Measurements from ENCODE around the gene ST7. TPM values are rescaled to one million over a fixed set of nuclear protein-coding genes. Genes with fewer than 3 reads are reported as not detected.

Gene ST7
- total and polyA plus RNA-seq, 2 experiments from 2014 or later, result 31.2 to 38.5 TPM

- peak overlapping the region; percentile 86 for H3K4me2 ChIP-seq
- DNase-seq (ENCODE audit: low spot score), result no peak
- H4K20me1 ChIP-seq (ENCODE audit: insufficient read depth, poor library complexity, severe bottlenecking), result peaks cover 3% of the 10 kb centered on the region
- peaks cover 27% of the 10 kb centered on the region for H3K4me1 ChIP-seq (ENCODE audit: insufficient read depth)
- TF ChIP-seq CTCF (IDR thresholded peaks at IDR 0.05; ENCODE audit: poor library complexity), result no peak
- TF ChIP-seq EZH2 (IDR thresholded peaks at IDR 0.05; ENCODE audit: borderline replicate concordance), result no peak
- TF ChIP-seq EZH2phosphoT487 (IDR thresholded peaks at IDR 0.05; ENCODE audit: low read depth, severe bottlenecking, unreplicated experiment), result no peak
- H2AFZ ChIP-seq, result no peak overlapping the region
- peak overlapping the region; percentile 86 for H3K4me3 ChIP-seq
- H3K9me3 ChIP-seq (ENCODE audit: low read depth), result no peaks in the 10 kb centered on the region
- peak overlapping the region; percentile 100 for H3K27ac ChIP-seq
- H3K79me2 ChIP-seq, result peaks cover 59% of the 10 kb centered on the region
- H3K9me2 ChIP-seq (replicated peaks; ENCODE audit: insufficient read depth), result no peaks in the 10 kb centered on the region
- H3K36me3 ChIP-seq (replicated peaks; ENCODE audit: insufficient read depth, low read depth), result no peaks in the 10 kb centered on the region
- no peaks in the 10 kb centered on the region for H3K27me3 ChIP-seq
These were observed 2.0 kb downstream of the ST7 start for GRCh38 chr7:116955340-116955739.

- Histone ChIP-seq H3K79me2 (peaks cover 65% of the 10 kb centered on the region), H3K27me3 (no peaks in the 10 kb centered on the region), H3K4me1 (ENCODE audit: insufficient read depth) (peaks cover 27% of the 10 kb centered on the region), H3K9me2 (replicated peaks; ENCODE audit: insufficient read depth) (no peaks in the 10 kb centered on the region), H2AFZ (no peak overlapping the region), H3K27ac (peak overlapping the region; percentile 100), H3K4me2 (peak overlapping the region; percentile 86), H4K20me1 (ENCODE audit: insufficient read depth, poor library complexity, severe bottlenecking) (peaks cover 3% of the 10 kb centered on the region), H3K36me3 (replicated peaks; ENCODE audit: insufficient read depth, low read depth) (no peaks in the 10 kb centered on the region), H3K4me3 (no peak overlapping the region), H3K9me3 (ENCODE audit: low read depth) (no peaks in the 10 kb centered on the region)
- 86% methylated on average over 4 of the region's 4 CpGs for WGBS (ENCODE audit: low lambda C conversion rate, missing lambda C conversion rate)
- TF ChIP-seq EZH2phosphoT487 (IDR thresholded peaks at IDR 0.05; ENCODE audit: low read depth, severe bottlenecking, unreplicated experiment) (no peak), EZH2 (IDR thresholded peaks at IDR 0.05; ENCODE audit: borderline replicate concordance) (no peak), CTCF (IDR thresholded peaks at IDR 0.05; ENCODE audit: poor library complexity) (no peak)
- no peak for DNase-seq (ENCODE audit: low spot score)
These were observed 2.6 kb downstream of the ST7 start for GRCh38 chr7:116955801-116956476.

GRCh38 chr7:116956477-116956804 lies 3.1 kb downstream of the ST7 start:
- H3K27ac ChIP-seq, result peak overlapping the region; percentile 100

More at GRCh38 chr7:116956477-116956804, 3.1 kb downstream of the ST7 start:
- no peak overlapping the region for H2AFZ ChIP-seq
- H3K79me2 ChIP-seq, result peaks cover 70% of the 10 kb centered on the region
- no peaks in the 10 kb centered on the region for H3K9me3 ChIP-seq (ENCODE audit: low read depth)
- 87% methylated on average over 2 of the region's 2 CpGs for WGBS (ENCODE audit: low lambda C conversion rate, missing lambda C conversion rate)
- H3K4me2 ChIP-seq, result peak overlapping the region; percentile 86
- H3K4me1 ChIP-seq (ENCODE audit: insufficient read depth), result peaks cover 27% of the 10 kb centered on the region
- TF ChIP-seq CTCF (IDR thresholded peaks at IDR 0.05; ENCODE audit: poor library complexity) (no peak), EZH2 (IDR thresholded peaks at IDR 0.05; ENCODE audit: borderline replicate concordance) (no peak), EZH2phosphoT487 (IDR thresholded peaks at IDR 0.05; ENCODE audit: low read depth, severe bottlenecking, unreplicated experiment) (no peak)
- peaks cover 3% of the 10 kb centered on the region for H4K20me1 ChIP-seq (ENCODE audit: insufficient read depth, poor library complexity, severe bottlenecking)
- H3K4me3 ChIP-seq, result no peak overlapping the region
- DNase-seq (ENCODE audit: low spot score), result no peak
- no peaks in the 10 kb centered on the region for H3K27me3 ChIP-seq
- no peaks in the 10 kb centered on the region for H3K36me3 ChIP-seq (replicated peaks; ENCODE audit: insufficient read depth, low read depth)
- no peaks in the 10 kb centered on the region for H3K9me2 ChIP-seq (replicated peaks; ENCODE audit: insufficient read depth)

All from hepatocyte (in vitro differentiated cells).